Measurements from ENCODE around the gene GSG1L.

GRCh38 chr16:27879601-27880247, 183.8 kb downstream of the GSG1L start:
- TF ChIP-seq POLR2AphosphoS5 (IDR thresholded peaks at IDR 0.05; ENCODE audit: low read depth, low read length) (no peak), TAF1 (IDR thresholded peaks at IDR 0.05; ENCODE audit: low read depth, low read length) (no peak), POLR2A (IDR thresholded peaks at IDR 0.05; ENCODE audit: low read depth, low read length) (no peak), POU2F2 (IDR thresholded peaks at IDR 0.05; ENCODE audit: low read depth, low read length) (no peak)
